SK-N-SH treated with all-trans-retinoic acid at 6 μM for 48 hours (cell line): Measurements from ENCODE around the gene CD96.

Source experiments
- ATAC-seq: fragments of 200-7000 bp; cut with Tn5 transposase; 3 replicates; pipeline ENCODE4 v1.9.1; 2020; ENCODE audit warnings: mild to moderate bottlenecking, moderate library complexity
- BACH2 ChIP-seq: fragments of 250-450 bp; sonication (Bioruptor Pico); IDR thresholded peaks from 2 replicates; pipeline ENCODE4 v1.9.0; 2021; ENCODE audit warnings: mild to moderate bottlenecking, borderline replicate concordance
- CSDC2 ChIP-seq: fragments of 250-450 bp; sonication (Bioruptor Pico); IDR thresholded peaks from 2 replicates; pipeline ENCODE4 v1.5.0; 2020; ENCODE audit warnings: mild to moderate bottlenecking, moderate library complexity
- GLIS3 ChIP-seq: fragments of 250-450 bp; sonication (Bioruptor Pico); IDR thresholded peaks from 2 replicates; pipeline ENCODE4 v1.5.0; 2020; ENCODE audit warnings: mild to moderate bottlenecking, moderate library complexity
- ISL1 ChIP-seq: fragments of 250-450 bp; sonication (Bioruptor Pico); IDR thresholded peaks from 2 replicates; pipeline ENCODE4 v2.1.2; 2022; ENCODE audit warnings: mild to moderate bottlenecking, moderate library complexity
- OSR1 ChIP-seq: fragments of 250-450 bp; sonication (Bioruptor Pico); IDR thresholded peaks from 2 replicates; pipeline ENCODE4 v1.8.0; 2022; ENCODE audit warnings: moderate library complexity, mild to moderate bottlenecking, inconsistent platforms
- TCF4 ChIP-seq: fragments of 250-450 bp; sonication (Bioruptor Pico); IDR thresholded peaks from 2 replicates; pipeline ENCODE4 v1.8.0; 2021; ENCODE audit warnings: mild to moderate bottlenecking, moderate library complexity, borderline replicate concordance
- TOX ChIP-seq: fragments of 250-450 bp; sonication (Bioruptor Pico); IDR thresholded peaks from 2 replicates; pipeline ENCODE4 v1.8.0; 2021; ENCODE audit warnings: mild to moderate bottlenecking, moderate library complexity, borderline replicate concordance
- ZC3H10 ChIP-seq: fragments of 250-450 bp; sonication (Bioruptor Pico); IDR thresholded peaks from 2 replicates; pipeline ENCODE4 v1.5.1; 2021; ENCODE audit warnings: mild to moderate bottlenecking, moderate library complexity
- ZFP3 ChIP-seq: fragments of 250-450 bp; sonication (Bioruptor Pico); IDR thresholded peaks from 2 replicates; pipeline ENCODE4 v1.5.0; 2020; ENCODE audit warnings: mild to moderate bottlenecking, moderate library complexity
- ZFP30 ChIP-seq: fragments of 450-650 bp; formaldehyde crosslinking; IDR thresholded peaks from 2 replicates; pipeline ENCODE4 v1.5.0; 2022; ENCODE audit warnings: mild to moderate bottlenecking, moderate library complexity
- ZNF565 ChIP-seq: fragments of 450-650 bp; formaldehyde crosslinking; conservative IDR thresholded peaks from 2 replicates; pipeline ENCODE4 v1.5.0; 2020; ENCODE audit warnings: low read depth, mild to moderate bottlenecking, moderate library complexity
- ZNF70 ChIP-seq: fragments of 450-650 bp; formaldehyde crosslinking; IDR thresholded peaks from 2 replicates; pipeline ENCODE4 v1.5.0; 2020; ENCODE audit warnings: mild to moderate bottlenecking, moderate library complexity
- ZNF8 ChIP-seq: fragments of 450-650 bp; formaldehyde crosslinking; IDR thresholded peaks from 2 replicates; pipeline ENCODE4 v1.5.0; 2020; ENCODE audit warnings: mild to moderate bottlenecking, moderate library complexity
- TF ChIP-seq, protein P1 (sequence below): fragments of 250-450 bp; sonication (Bioruptor Pico); IDR thresholded peaks from 2 replicates; pipeline ENCODE4 v1.8.0; 2021; ENCODE audit warnings: low read depth, mild to moderate bottlenecking, moderate library complexity, borderline replicate concordance
- TF ChIP-seq, protein P2 (sequence below): fragments of 250-450 bp; sonication (Bioruptor Pico); IDR thresholded peaks from 2 replicates; pipeline ENCODE4 v1.8.0; 2020; ENCODE audit warnings: mild to moderate bottlenecking, moderate library complexity, borderline replicate concordance
- TF ChIP-seq, protein P3 (sequence below): fragments of 250-450 bp; sonication (Bioruptor Pico); IDR thresholded peaks from 2 replicates; pipeline ENCODE4 v1.5.1; 2020; ENCODE audit warnings: low read depth, mild to moderate bottlenecking, moderate library complexity
- TF ChIP-seq, protein P4 (sequence below): fragments of 250-450 bp; sonication (Bioruptor Pico); IDR thresholded peaks from 2 replicates; pipeline ENCODE4 v1.5.1; 2021; ENCODE audit warnings: mild to moderate bottlenecking, moderate library complexity
- TF ChIP-seq, protein P5 (sequence below): fragments of 250-450 bp; sonication (Bioruptor Pico); IDR thresholded peaks from 2 replicates; pipeline ENCODE4 v1.5.0; 2020; ENCODE audit warnings: mild to moderate bottlenecking, moderate library complexity

CD96 gene

DNA sequence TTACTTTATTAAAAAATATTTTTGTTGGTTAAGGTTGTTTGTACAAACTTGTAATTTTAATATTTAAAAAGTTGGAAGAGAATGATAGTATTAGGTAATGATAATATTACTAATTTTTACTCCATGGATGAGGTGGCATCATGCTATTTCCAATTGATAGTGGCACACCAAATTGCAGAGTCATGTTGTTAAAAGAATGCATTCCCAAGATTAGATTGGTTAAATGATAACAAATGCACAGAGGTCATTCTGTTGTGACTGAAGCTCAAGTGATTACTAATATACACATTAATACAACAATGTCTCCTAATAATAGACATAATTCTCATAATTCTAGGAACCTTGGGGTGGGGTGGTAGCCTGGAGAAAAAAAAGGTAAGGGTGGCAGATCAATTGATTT lies 126.3 kb downstream of the CD96 start:
- no peak for ATAC-seq
- TF ChIP-seq, protein P1, sequence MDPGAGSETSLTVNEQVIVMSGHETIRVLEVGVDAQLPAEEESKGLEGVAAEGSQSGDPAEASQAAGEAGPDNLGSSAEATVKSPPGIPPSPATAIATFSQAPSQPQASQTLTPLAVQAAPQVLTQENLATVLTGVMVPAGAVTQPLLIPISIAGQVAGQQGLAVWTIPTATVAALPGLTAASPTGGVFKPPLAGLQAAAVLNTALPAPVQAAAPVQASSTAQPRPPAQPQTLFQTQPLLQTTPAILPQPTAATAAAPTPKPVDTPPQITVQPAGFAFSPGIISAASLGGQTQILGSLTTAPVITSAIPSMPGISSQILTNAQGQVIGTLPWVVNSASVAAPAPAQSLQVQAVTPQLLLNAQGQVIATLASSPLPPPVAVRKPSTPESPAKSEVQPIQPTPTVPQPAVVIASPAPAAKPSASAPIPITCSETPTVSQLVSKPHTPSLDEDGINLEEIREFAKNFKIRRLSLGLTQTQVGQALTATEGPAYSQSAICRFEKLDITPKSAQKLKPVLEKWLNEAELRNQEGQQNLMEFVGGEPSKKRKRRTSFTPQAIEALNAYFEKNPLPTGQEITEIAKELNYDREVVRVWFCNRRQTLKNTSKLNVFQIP (CRISPR knock-in tag) = no peak
- TF ChIP-seq GLIS3 (CRISPR knock-in tag) (no peak), ZFP3 (no peak), OSR1 (no peak), TOX (no peak), ZFP30 (no peak), BACH2 (no peak)
- TF ChIP-seq, protein P2, sequence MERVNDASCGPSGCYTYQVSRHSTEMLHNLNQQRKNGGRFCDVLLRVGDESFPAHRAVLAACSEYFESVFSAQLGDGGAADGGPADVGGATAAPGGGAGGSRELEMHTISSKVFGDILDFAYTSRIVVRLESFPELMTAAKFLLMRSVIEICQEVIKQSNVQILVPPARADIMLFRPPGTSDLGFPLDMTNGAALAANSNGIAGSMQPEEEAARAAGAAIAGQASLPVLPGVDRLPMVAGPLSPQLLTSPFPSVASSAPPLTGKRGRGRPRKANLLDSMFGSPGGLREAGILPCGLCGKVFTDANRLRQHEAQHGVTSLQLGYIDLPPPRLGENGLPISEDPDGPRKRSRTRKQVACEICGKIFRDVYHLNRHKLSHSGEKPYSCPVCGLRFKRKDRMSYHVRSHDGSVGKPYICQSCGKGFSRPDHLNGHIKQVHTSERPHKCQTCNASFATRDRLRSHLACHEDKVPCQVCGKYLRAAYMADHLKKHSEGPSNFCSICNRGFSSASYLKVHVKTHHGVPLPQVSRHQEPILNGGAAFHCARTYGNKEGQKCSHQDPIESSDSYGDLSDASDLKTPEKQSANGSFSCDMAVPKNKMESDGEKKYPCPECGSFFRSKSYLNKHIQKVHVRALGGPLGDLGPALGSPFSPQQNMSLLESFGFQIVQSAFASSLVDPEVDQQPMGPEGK (CRISPR knock-in tag) = no peak
- TF ChIP-seq, protein P3, sequence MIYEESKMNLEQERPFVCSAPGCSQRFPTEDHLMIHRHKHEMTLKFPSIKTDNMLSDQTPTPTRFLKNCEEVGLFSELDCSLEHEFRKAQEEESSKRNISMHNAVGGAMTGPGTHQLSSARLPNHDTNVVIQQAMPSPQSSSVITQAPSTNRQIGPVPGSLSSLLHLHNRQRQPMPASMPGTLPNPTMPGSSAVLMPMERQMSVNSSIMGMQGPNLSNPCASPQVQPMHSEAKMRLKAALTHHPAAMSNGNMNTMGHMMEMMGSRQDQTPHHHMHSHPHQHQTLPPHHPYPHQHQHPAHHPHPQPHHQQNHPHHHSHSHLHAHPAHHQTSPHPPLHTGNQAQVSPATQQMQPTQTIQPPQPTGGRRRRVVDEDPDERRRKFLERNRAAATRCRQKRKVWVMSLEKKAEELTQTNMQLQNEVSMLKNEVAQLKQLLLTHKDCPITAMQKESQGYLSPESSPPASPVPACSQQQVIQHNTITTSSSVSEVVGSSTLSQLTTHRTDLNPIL (CRISPR knock-in tag) = no peak
- TF ChIP-seq, protein P4, sequence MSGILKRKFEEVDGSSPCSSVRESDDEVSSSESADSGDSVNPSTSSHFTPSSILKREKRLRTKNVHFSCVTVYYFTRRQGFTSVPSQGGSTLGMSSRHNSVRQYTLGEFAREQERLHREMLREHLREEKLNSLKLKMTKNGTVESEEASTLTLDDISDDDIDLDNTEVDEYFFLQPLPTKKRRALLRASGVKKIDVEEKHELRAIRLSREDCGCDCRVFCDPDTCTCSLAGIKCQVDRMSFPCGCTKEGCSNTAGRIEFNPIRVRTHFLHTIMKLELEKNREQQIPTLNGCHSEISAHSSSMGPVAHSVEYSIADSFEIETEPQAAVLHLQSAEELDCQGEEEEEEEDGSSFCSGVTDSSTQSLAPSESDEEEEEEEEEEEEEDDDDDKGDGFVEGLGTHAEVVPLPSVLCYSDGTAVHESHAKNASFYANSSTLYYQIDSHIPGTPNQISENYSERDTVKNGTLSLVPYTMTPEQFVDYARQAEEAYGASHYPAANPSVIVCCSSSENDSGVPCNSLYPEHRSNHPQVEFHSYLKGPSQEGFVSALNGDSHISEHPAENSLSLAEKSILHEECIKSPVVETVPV = no peak
- TF ChIP-seq, all 23 proteins: peak for 0

DNA sequence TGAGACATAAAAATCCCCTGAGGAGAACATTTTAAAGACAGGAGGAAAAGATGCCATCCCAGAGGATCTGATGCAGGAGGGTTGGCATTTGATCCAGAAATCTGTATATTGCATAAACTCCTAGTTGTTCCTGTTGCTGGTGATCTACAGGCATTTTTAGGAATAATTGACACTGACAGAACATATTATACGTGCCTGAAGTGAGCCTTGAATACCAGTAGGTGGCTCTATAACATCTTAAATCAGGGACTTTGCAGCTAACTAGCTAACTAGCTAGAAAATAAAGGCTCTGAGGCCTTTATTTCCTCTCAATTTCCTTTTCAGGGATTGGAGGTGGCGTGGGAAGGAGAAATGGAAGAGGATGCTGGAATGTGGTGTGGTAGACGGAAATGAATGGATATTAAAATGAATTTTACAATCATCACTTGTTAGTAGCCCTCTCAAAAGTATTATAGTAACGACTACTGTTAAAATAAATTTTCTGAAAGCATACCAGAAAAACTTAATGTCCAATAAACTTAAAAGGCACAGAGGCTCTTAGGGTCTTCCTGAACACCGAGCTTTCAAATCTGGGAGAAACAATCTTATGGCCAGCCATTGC lies 127.0 kb downstream of the CD96 start:
- TF ChIP-seq CSDC2 (CRISPR knock-in tag) (no peak), TCF4 (CRISPR knock-in tag) (no peak), ZNF70 (CRISPR knock-in tag) (no peak), ZFP30 (no peak), ZC3H10 (CRISPR knock-in tag) (no peak), OSR1 (no peak), ZNF8 (CRISPR knock-in tag) (no peak), ZFP3 (no peak), ZNF565 (no peak), TOX (no peak), ISL1 (no peak)
- TF ChIP-seq, protein P1 (CRISPR knock-in tag) = no peak
- TF ChIP-seq, protein P5, sequence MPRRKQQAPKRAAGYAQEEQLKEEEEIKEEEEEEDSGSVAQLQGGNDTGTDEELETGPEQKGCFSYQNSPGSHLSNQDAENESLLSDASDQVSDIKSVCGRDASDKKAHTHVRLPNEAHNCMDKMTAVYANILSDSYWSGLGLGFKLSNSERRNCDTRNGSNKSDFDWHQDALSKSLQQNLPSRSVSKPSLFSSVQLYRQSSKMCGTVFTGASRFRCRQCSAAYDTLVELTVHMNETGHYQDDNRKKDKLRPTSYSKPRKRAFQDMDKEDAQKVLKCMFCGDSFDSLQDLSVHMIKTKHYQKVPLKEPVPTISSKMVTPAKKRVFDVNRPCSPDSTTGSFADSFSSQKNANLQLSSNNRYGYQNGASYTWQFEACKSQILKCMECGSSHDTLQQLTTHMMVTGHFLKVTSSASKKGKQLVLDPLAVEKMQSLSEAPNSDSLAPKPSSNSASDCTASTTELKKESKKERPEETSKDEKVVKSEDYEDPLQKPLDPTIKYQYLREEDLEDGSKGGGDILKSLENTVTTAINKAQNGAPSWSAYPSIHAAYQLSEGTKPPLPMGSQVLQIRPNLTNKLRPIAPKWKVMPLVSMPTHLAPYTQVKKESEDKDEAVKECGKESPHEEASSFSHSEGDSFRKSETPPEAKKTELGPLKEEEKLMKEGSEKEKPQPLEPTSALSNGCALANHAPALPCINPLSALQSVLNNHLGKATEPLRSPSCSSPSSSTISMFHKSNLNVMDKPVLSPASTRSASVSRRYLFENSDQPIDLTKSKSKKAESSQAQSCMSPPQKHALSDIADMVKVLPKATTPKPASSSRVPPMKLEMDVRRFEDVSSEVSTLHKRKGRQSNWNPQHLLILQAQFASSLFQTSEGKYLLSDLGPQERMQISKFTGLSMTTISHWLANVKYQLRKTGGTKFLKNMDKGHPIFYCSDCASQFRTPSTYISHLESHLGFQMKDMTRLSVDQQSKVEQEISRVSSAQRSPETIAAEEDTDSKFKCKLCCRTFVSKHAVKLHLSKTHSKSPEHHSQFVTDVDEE (CRISPR knock-in tag) = no peak
- TF ChIP-seq, protein P3 (CRISPR knock-in tag) = no peak
- ATAC-seq = peak; percentile 92
